HCT116 (cell line): Measurements from ENCODE around the gene WDR38. TPM values are rescaled to one million over a fixed set of nuclear protein-coding genes. Genes with fewer than 3 reads are reported as not detected.
A peak's percentile ranks its signal among the peaks of the same experiment; 100 is the strongest.

Experiments used
- ATAC-seq: fragments of 200-7000 bp; cut with Tn5 transposase; 2 replicates; pipeline ENCODE4 v1.9.1; 2020; ENCODE audit warnings: mild to moderate bottlenecking, moderate library complexity
- BruUV-seq: library from RNA; stranded (reverse); fragments of 400-500 nt; replicated peaks from 2 replicates; lab custom pipeline; 2021; lab: Mats Ljungman, UMichigan
- CTCF ChIA-PET: fragments of 300-600 bp; sonication (Branson Sonifier 250); formaldehyde crosslinking; loops from one replicate; lab custom pipeline; 2021; ENCODE audit warnings: antibody characterized with exemption; lab: Charles Lee
- POLR2A ChIA-PET: fragments of 300-600, 350-600 bp; sonication (Branson Sonifier 250); formaldehyde crosslinking; loops from one replicate; lab custom pipeline; 2021; ENCODE audit warnings: antibody characterized with exemption; lab: Charles Lee
- RAD21 ChIA-PET, 2 experiments: fragments of 300-600 bp; sonication (Branson Sonifier 250); formaldehyde crosslinking; loops; one replicate each; lab custom pipeline; 2023; ENCODE audit warnings: low total read pairs in 2 of 2; ENCODE audit not compliant: uncharacterized antibody in 2 of 2, unreplicated experiment in 2 of 2, low non-redundant PET in 1 of 2; lab: Charles Lee
- DNase-seq: peaks from one replicate; pipeline ENCODE4 v3.0.0-alpha.2; 2010; ENCODE audit warnings: low read depth, low spot score
- H2AFZ ChIP-seq: fragments of 200-600 bp; shearing (Covaris generic), sonication (generic); 2 replicates; pipeline ENCODE4 v1.6.1; 2017; ENCODE audit warnings: low read depth, mixed run types, mixed read lengths, antibody characterized with exemption, low read length; ENCODE audit not compliant: poor library complexity, severe bottlenecking
- H3K27ac ChIP-seq: 2 replicates; pipeline ENCODE4 v1.5.1; 2012; ENCODE audit warnings: low read depth, low read length
- H3K27me3 ChIP-seq: fragments of 200-600 bp; sonication (generic); 2 replicates; pipeline ENCODE4 v1.6.1; 2016; ENCODE audit warnings: mixed run types, low read length, mixed read lengths; ENCODE audit not compliant: insufficient read depth
- H3K36me3 ChIP-seq, 2 experiments: fragments of 200-500 bp in 1 of 2; fragments of 200-600 bp in 1 of 2; sonication (Bioruptor generic) in 1 of 2; sonication (generic) in 1 of 2; 2 replicates each; pipeline versions ENCODE4 v1.5.1 to v1.6.1; 2014 to 2016; ENCODE audit warnings: low read length in 2 of 2, inconsistent platforms in 1 of 2, mixed read lengths in 1 of 2, mixed run types in 1 of 2; ENCODE audit not compliant: insufficient read depth in 2 of 2, control insufficient read depth in 1 of 2
- H3K4me1 ChIP-seq, 2 experiments: fragments of 200-600 bp in 1 of 2; sonication (generic) in 1 of 2; 2 replicates each; pipeline versions ENCODE4 v1.5.1 to v1.6.1; 2012 to 2017; ENCODE audit warnings: low read length in 2 of 2, inconsistent platforms in 1 of 2, mild to moderate bottlenecking in 1 of 2, mixed read lengths in 1 of 2, mixed run types in 1 of 2, moderate library complexity in 1 of 2; ENCODE audit not compliant: insufficient read depth in 2 of 2, control insufficient read depth in 1 of 2
- H3K4me2 ChIP-seq: fragments of 200-600 bp; sonication (generic); 2 replicates; pipeline ENCODE4 v1.6.1; 2017; ENCODE audit warnings: mixed run types, low read length, mixed read lengths
- H3K4me3 ChIP-seq, 2 experiments: fragments of 200-600 bp in 1 of 2; sonication (generic) in 1 of 2; replicated peaks in 1 of 2; 2 replicates each; pipeline ENCODE4 v1.5.1; 2011 to 2016; ENCODE audit warnings: low read length in 2 of 2, control low read depth in 1 of 2, low read depth in 1 of 2, mild to moderate bottlenecking in 1 of 2, mixed read lengths in 1 of 2, mixed run types in 1 of 2
- H3K79me2 ChIP-seq: fragments of 200-600 bp; sonication (generic); 2 replicates; pipeline ENCODE4 v1.6.1; 2017; ENCODE audit warnings: mild to moderate bottlenecking, mixed run types, low read length, moderate library complexity, mixed read lengths; ENCODE audit not compliant: insufficient read depth
- H3K9ac ChIP-seq: fragments of 200-600 bp; sonication (generic); 2 replicates; pipeline ENCODE4 v1.6.1; 2016; ENCODE audit warnings: low read length, mixed read lengths
- H3K9me2 ChIP-seq: fragments of 200-600 bp; sonication (generic), shearing (Covaris generic); 2 replicates; pipeline ENCODE4 v1.6.1; 2017; ENCODE audit warnings: mixed run types, mild to moderate bottlenecking, moderate library complexity; ENCODE audit not compliant: insufficient read depth
- H3K9me3 ChIP-seq, 2 experiments: fragments of 200-500 bp in 1 of 2; fragments of 200-600 bp in 1 of 2; sonication (Bioruptor generic) in 1 of 2; sonication (generic) in 1 of 2; 2 replicates each; pipeline ENCODE4 v1.6.1; 2014 to 2017; ENCODE audit warnings: low read length in 2 of 2, mixed read lengths in 2 of 2, inconsistent platforms in 1 of 2, low read depth in 1 of 2, mild to moderate bottlenecking in 1 of 2, mixed run types in 1 of 2, moderate library complexity in 1 of 2; ENCODE audit not compliant: control insufficient read depth in 1 of 2, insufficient read depth in 1 of 2
- H4K20me1 ChIP-seq: fragments of 200-600 bp; sonication (generic), shearing (Covaris generic); 2 replicates; pipeline ENCODE4 v1.6.1; 2017; ENCODE audit warnings: mixed run types, mild to moderate bottlenecking, moderate library complexity; ENCODE audit not compliant: insufficient read depth
- FOSL1 ChIP-seq: IDR thresholded peaks from 2 replicates; pipeline ENCODE4 v1.6.1; 2012; ENCODE audit warnings: low read depth
- POLR2A ChIP-seq: IDR thresholded peaks from 2 replicates; pipeline ENCODE4 v1.7.0; 2011; ENCODE audit warnings: borderline replicate concordance; ENCODE audit not compliant: insufficient read depth, insufficient read length; ENCODE audit errors: extremely low read depth
- SIN3A ChIP-seq: IDR thresholded peaks from 2 replicates; pipeline ENCODE4 v1.6.1; 2012; ENCODE audit warnings: low read depth
- TCF7L2 ChIP-seq: IDR thresholded peaks from 2 replicates; pipeline ENCODE4 v1.7.0; 2011; ENCODE audit warnings: borderline replicate concordance, inconsistent platforms; ENCODE audit not compliant: insufficient read depth, insufficient read length; ENCODE audit errors: extremely low read depth
- ZNF274 ChIP-seq: fragments of 200-500 bp; sonication (Bioruptor generic); IDR thresholded peaks from 2 replicates; pipeline ENCODE4 v1.6.1; 2014; ENCODE audit warnings: mild to moderate bottlenecking, low read depth, low read length, inconsistent platforms
- intact Hi-C: fragments of 100-400 bp; cut with micrococcal nuclease; formaldehyde crosslinking; loops from 2 replicates; pipeline ENCODE4 v1.10.0; 2022
- total RNA-seq: library from RNA; stranded (reverse); gene quantifications from one replicate; pipeline ENCODE4 v1.2.1, GENCODE V29; 2021; ENCODE audit not compliant: unreplicated experiment
- TF ChIP-seq, protein P1 (sequence below), 3 experiments: fragments of 200-600 bp in 1 of 3; sonication (generic) in 1 of 3; IDR thresholded peaks in 2 of 3; conservative IDR thresholded peaks in 1 of 3; 2 replicates each; pipeline ENCODE4 v1.5.1; 2012 to 2017; ENCODE audit warnings: low read depth in 2 of 3, low read length in 2 of 3, antibody characterized with exemption in 1 of 3, borderline replicate concordance in 1 of 3, control low read depth in 1 of 3, mild to moderate bottlenecking in 1 of 3, mixed read lengths in 1 of 3, mixed run types in 1 of 3, moderate library complexity in 1 of 3; ENCODE audit not compliant: insufficient read depth in 1 of 3

Gene WDR38
- total RNA-seq, 1 experiment from 2014 or later: not detected

- CTCF ChIA-PET: interaction anchor here (0.6 to 5.1 kb wide), 23 partner anchors 8 to 304 kb away, joined by 3 to 87 read pairs (median 6); partner anchors contain the start of genes ARPC5L, NR6A1, RPL35 and WDR38
- POLR2A ChIA-PET: interaction anchor here (1.1 to 1.3 kb wide), 3 partner anchors 10 to 402 kb away, joined by 3 to 4 read pairs (median 3); partner anchors contain the start of genes HSPA5 and WDR38
- Histone ChIP-seq H3K79me2 (no peaks in the 10 kb centered on the region), H3K4me3 (no peak overlapping the region), H3K9ac (no peak overlapping the region), H3K36me3 (no peaks in the 10 kb centered on the region), H3K9me3 (no peaks in the 10 kb centered on the region), H4K20me1 (no peaks in the 10 kb centered on the region), H3K4me2 (peak overlapping the region; percentile 17; the same call in 1 of the 2 replicates), H3K27me3 (no peaks in the 10 kb centered on the region), H3K9me2 (no peaks in the 10 kb centered on the region), H3K27ac (no peak overlapping the region), H3K4me1 (peaks cover 26 to 48% of the 10 kb centered on the region in 2 experiments), H2AFZ (peak overlapping the region; percentile 42)
- peak; percentile 65 for ATAC-seq
- TF ChIP-seq POLR2A: no peak
- TF ChIP-seq, protein P1, sequence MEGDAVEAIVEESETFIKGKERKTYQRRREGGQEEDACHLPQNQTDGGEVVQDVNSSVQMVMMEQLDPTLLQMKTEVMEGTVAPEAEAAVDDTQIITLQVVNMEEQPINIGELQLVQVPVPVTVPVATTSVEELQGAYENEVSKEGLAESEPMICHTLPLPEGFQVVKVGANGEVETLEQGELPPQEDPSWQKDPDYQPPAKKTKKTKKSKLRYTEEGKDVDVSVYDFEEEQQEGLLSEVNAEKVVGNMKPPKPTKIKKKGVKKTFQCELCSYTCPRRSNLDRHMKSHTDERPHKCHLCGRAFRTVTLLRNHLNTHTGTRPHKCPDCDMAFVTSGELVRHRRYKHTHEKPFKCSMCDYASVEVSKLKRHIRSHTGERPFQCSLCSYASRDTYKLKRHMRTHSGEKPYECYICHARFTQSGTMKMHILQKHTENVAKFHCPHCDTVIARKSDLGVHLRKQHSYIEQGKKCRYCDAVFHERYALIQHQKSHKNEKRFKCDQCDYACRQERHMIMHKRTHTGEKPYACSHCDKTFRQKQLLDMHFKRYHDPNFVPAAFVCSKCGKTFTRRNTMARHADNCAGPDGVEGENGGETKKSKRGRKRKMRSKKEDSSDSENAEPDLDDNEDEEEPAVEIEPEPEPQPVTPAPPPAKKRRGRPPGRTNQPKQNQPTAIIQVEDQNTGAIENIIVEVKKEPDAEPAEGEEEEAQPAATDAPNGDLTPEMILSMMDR (IDR thresholded peaks at IDR 0.05 in 2 of 3, conservative IDR thresholded peaks at IDR 0.05 in 1 of 3; ENCODE audit: borderline replicate concordance in 1 of 3, insufficient read depth in 1 of 3, low read depth in 2 of 3, low read length in 2 of 3): peak in 2 of 3 experiments; percentile 66 to 81; a peak in 4 of 6 replicates
- DNase-seq: peak; percentile 33
- RAD21 ChIA-PET: interaction anchor here (1.8 to 1.9 kb wide), 2 partner anchors 13 kb away, joined by 4 to 9 read pairs; partner anchors contain the start of gene WDR38 (in 1 of the 2)
- intact Hi-C loops: no loop called here
- BruUV-seq: no TSS peak
Measured at GRCh38 chr9:124839612-124840299, 13.5 kb upstream of the WDR38 start.

DNA sequence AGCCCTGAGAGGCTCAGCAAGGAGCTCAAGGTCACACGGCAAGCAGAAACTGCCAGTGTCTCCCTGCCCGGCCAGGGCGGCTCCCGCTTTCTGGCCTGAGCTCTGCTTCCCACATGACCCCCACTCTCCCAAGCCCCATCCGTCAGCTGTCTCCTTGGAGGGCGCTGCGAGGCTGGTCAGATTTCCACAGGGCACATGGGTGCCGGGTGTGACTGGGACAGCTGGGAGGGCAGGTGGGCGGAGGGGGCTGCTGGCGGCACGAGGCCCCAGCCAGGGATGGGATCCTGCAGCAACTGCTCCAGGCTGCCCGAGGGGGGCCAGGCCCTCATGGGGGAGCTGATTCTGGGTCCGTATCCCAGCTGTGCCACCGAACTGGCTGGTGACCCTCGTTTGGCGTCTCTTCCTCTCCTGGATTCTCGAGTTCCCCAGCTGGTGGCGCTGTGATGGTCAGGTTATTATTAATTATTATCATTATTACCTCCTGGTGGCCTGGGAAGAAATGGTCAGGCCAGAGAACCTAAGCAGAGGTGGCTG is 12.9 kb upstream of the WDR38 start:
- no peak for TF ChIP-seq ZNF274
- TF ChIP-seq FOSL1: no peak
- TF ChIP-seq, protein P1 (IDR thresholded peaks at IDR 0.05 in 2 of 3, conservative IDR thresholded peaks at IDR 0.05 in 1 of 3; ENCODE audit: borderline replicate concordance in 1 of 3, insufficient read depth in 1 of 3, low read depth in 2 of 3, low read length in 2 of 3): peak in 2 of 3 experiments; percentile 70 to 79; a peak in 4 of 6 replicates
- TF ChIP-seq TCF7L2: no peak
- TF ChIP-seq SIN3A: no peak
- peak overlapping the region; percentile 34 for H3K4me2 ChIP-seq
- RAD21 ChIA-PET: interaction anchor here (1.8 to 1.9 kb wide), 2 partner anchors 12 kb away, joined by 4 to 9 read pairs; partner anchors contain the start of gene WDR38 (in 1 of the 2)
- peak overlapping the region; percentile 12 for H2AFZ ChIP-seq
- no peaks in the 10 kb centered on the region for H3K27me3 ChIP-seq
- H3K27ac ChIP-seq: no peak overlapping the region
- no peaks in the 10 kb centered on the region for H3K9me2 ChIP-seq
- no peaks in the 10 kb centered on the region for H3K9me3 ChIP-seq
- ATAC-seq: peak; percentile 69
- intact Hi-C loops: no loop called here
- CTCF ChIA-PET: interaction anchor here (0.8 to 5.1 kb wide), 22 partner anchors 8 to 223 kb away, joined by 3 to 87 read pairs (median 6); partner anchors contain the start of genes ARPC5L, NR6A1, RPL35 and WDR38
- POLR2A ChIA-PET: interaction anchor here (1.1 to 1.3 kb wide), 3 partner anchors 11 to 401 kb away, joined by 3 to 4 read pairs (median 3); partner anchors contain the start of genes HSPA5 and WDR38
- H4K20me1 ChIP-seq: no peaks in the 10 kb centered on the region
- no peak overlapping the region for H3K4me3 ChIP-seq
- DNase-seq: peak; percentile 36
- no peak overlapping the region for H3K9ac ChIP-seq
- BruUV-seq: no TSS peak
- H3K79me2 ChIP-seq: no peaks in the 10 kb centered on the region
- H3K4me1 ChIP-seq: peaks cover 20 to 42% of the 10 kb centered on the region in 2 experiments
- H3K36me3 ChIP-seq: no peaks in the 10 kb centered on the region
